ENCODE measurements around the gene TCF4.

Gene TCF4

DNA sequence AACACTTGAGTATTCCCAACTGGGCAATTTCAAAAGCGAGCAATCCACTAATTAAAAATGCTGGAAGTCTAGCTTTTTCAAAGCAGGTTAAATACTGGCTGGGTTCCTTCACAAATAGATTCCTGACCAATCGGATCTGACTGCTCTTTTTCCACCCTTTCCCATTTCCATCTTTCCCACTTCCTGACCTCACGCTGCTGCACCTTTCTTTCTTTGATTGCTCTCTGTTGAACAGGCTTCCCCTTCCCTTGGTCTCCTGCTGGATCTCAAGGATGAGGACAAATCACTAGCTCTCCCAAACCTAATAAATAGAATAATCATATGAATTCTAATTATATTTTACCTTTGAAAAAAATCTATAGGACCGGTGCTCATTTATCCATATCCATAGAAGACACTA, 121.2 kb downstream of the TCF4 start:
- no peak for DNase-seq

GRCh38 chr18:55465313-55465712, 122.7 kb downstream of the TCF4 start:
- no peak for DNase-seq

- DNase-seq = no peak
Observed at GRCh38 chr18:55464581-55464980, 123.4 kb downstream of the TCF4 start.

- DNase-seq = no peak
Observed at GRCh38 chr18:55462652-55463051, 125.3 kb downstream of the TCF4 start.

GRCh38 chr18:55461848-55462247, 126.1 kb downstream of the TCF4 start:
- DNase-seq = no peak

DNA sequence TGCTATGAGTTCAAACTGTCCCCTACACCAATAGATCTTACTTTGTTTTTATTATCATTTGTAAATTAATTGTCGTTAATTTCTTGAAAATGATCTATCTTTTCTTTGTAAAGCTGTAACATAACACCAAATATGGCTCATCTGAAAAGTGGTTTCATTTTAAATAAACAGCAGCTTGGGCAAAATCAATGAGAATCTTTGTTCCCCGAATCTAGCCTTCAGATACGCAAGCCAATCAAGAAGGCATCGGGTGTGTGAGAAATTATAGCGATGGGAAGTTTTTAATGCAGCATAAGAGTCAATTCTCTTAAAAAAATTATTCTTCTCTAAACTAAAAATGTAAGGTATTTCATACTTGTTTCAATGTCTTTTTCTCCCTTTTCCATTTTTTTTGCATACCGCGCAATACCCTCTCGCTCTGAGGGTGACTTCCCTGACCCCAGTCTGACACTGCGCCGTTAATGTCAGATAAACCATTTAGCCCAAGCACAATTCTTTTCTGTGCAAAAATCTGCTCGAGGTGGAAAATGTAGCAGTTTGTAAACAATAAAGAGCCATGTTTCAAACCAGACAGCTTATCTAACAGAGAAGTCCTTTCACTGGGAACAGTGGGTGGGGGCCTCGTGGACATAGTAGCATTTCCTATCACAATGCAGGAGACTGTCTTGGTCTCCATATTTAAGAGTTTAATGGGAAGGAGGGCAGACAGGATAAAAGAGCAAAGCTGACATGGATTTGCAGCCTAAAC, 129.4 kb downstream of the TCF4 start:
- DNase-seq = no peak

GRCh38 chr18:55457028-55457427, 131.0 kb downstream of the TCF4 start:
- no peak for DNase-seq

DNA sequence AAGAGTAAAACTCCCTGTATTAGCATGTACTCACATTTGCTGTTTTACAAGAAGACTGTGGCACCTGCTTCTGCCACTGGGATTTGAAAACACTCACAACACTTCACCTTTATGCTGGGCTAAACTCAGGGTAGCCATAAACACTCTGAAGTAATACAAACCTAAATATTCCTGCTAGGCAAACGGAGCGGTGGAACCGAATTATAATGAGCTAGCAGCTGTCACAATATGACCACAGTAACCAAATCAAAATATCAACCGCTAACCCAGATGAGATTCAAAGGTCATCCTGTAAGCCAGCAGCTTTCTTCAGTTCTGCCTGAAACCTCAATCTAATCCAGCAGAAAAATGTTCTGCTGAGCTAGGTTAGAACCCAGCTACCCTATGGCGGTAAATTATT, 132.1 kb downstream of the TCF4 start:
- no peak for DNase-seq

DNA sequence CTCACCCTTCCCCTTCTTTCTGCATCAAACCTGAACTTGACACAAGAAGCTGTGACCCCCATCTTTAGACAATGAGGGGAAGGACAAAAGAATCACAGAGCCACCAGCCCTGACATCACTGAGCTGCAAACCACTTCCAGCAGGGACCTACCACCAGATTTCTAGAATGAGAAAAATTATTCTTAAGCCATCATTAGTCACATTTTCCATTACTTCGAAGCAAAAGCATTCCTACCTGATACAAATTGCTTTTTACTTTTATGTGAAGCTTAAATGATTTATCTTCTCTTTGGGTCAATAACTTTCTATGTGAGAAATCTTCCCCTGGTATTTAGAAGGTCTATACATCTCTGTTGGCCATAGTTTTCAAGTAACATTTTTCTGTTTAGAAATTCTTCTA, 134.8 kb downstream of the TCF4 start:
- DNase-seq = no peak

DNA sequence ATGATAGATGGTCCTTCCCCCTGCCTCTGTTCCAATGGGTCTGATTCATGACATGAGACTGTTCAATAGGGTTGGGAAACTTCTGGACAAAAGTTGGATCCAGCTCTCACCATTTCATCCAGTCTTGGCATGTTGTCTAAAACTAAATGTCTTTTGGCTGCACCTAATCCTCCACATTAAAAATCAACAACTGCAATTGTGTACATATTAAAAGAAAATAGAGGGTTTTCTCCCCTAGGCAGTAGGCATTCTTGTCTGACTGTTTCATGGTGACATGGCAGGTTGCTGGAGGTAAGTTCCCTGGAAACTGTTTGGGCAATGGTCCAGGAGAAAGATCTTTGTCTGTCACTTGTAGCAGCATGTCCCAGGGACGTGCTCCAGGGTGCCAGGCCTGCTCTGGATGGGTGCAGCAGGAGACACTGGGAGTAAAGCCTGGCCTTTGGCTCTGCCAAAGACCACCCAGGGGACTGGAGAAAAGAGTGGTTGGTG, 135.8 kb downstream of the TCF4 start:
- DNase-seq = no peak

- DNase-seq = no peak
Observed at GRCh38 chr18:55449412-55450140, 138.4 kb downstream of the TCF4 start.

DNA sequence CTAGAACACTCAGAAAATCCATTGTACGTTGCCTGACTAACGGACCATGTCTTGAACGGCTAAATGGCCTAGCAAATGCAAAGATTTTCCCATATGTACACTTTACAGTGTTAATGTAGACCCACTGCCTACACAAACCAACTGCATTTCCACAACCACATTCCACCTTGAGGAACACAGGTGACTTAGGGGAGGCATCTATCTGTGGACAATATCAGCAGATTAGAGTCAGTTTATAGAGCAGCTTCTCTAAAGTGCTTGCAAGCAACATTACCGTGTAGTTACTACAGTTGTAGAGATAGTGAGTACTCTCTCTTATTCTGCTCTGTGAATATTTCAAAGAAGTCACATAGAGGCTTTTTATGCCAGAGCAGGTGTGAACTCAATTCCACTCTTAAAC, 139.6 kb downstream of the TCF4 start:
- no peak for DNase-seq

- DNase-seq = no peak
Observed at GRCh38 chr18:55447672-55448018, 140.3 kb downstream of the TCF4 start.

DNA sequence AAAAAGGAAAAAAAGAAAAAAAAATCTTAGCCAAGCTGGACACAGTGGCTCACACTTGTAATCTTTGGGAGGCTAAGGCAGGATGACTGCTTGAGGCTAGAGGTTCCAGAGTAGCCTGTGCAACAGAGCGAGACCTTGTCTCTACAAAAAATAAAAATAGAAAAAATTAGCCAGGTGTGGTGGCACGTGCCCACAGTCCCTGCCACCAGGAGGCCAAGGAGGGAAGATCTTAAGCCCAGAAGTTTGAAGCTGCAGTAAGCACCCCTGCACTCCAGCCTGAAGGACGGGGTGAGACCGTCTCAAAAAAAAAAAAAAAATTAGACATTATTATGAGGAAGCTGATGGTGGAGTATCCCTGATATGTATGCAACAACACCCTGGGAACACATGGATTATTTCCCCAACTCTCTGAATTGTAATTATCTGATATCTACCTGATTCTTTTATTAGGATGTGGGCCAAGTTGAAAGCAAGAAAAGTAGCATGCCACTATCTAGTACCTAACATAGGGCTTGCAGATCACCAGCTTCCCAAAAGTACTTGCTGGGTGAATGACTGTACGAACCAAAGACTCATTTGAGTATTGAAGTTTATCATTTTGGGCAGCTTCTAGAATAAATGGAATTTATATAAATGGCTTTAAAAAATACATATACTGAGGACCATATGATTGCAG, 140.9 kb downstream of the TCF4 start:
- no peak for DNase-seq

DNA sequence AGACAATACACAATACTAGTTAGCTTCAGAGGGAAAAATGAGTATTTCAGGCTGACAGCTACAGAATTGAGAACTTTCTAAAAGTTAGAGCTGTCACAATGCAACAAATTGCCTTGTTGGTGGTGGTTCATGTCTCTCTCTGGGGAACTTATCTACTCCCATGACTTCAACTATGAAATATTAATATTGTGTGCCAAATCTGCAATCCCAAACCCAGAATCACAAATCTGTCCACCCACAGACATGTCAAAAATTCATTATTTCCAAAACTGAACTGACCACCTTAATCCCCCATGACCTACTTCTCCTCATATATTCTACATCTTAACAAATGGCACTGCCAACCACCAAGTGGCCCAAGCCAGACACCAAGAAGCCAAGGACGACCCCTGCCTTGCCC, 143.5 kb downstream of the TCF4 start:
- no peak for DNase-seq

- no peak for DNase-seq
Observed at GRCh38 chr18:55443776-55444175, 144.2 kb downstream of the TCF4 start.

- no peak for DNase-seq
Observed at GRCh38 chr18:55442561-55442960, 145.4 kb downstream of the TCF4 start.

GRCh38 chr18:55440988-55441387, 147.0 kb downstream of the TCF4 start:
- no peak for DNase-seq

GRCh38 chr18:55439056-55439455, 148.9 kb downstream of the TCF4 start:
- DNase-seq = no peak

DNA sequence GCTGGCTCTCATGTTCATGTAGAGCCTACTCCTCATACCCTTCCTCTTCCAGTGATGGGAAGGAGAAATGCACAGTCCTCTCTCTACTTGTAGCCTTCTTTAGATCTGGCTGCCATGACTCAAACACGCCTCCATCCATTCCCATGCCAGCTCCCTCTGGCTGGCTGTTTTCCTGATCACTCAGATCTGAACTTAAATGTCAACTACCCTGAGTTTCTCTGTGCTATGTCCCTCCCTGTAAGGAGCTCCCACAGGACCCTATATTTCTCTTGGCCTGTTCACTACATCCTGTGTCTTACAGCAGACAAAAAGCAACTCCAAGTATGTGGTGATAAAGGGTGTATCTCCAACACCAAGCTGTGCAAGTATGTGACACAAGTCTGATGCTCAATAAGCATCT, 152.4 kb downstream of the TCF4 start:
- DNase-seq = no peak

- DNase-seq = no peak
Observed at GRCh38 chr18:55433648-55434047, 154.3 kb downstream of the TCF4 start.

GRCh38 chr18:55433140-55433539, 154.9 kb downstream of the TCF4 start:
- DNase-seq = no peak

DNA sequence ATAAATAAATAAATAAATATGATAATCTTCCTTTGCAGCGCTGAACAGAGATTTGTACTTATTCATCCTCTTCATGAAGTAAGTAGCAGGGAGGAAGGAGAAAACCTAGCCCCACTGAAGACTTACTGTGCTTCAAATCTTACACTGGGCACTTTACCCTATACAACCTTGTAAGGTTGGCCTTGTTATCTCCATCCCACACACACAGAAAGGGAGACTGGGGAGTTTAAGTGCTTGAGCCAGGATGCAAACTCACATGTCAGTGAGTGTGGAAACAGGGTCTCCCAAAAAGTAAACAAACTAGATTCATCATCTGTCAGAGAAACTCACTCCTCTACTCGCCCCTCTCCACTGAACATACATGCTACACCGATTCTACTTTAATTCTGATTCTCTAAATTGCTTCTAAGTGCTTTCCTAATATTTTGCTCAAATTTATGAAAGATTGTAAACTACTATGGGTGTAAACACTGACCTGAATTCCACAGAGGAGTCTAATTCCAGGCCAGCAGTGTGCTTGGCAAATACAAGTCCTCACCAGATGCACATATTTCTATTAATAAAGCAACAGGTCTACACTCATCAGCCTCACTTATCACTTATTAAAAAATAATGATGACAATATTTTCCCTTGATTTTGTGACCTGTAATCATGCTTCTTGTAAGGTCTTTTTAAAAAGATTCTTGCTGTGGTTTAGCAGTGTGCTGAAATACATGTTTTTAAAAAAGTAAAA, 155.5 kb downstream of the TCF4 start:
- no peak for DNase-seq
